Vagina (tissue), 2 donors: ENCODE measurements around the gene ARMC9. TPM values are rescaled to one million over a fixed set of nuclear protein-coding genes. Genes with fewer than 3 reads are reported as not detected.

ENCODE experiments used
- DNase-seq, 2 donors: peaks; one replicate each; pipeline ENCODE4 v3.0.0-alpha.2; 2017; ENCODE audit errors: extremely low spot score in 2 of 2
- H3K27ac ChIP-seq: fragments of 200-600 bp; sonication (generic); one replicate; pipeline ENCODE4 v1.5.1; 2019
- H3K27me3 ChIP-seq: fragments of 200-600 bp; sonication (generic); one replicate; pipeline ENCODE4 v1.5.1; 2019
- H3K36me3 ChIP-seq, 2 donors: fragments of 200-600 bp; sonication (generic); one replicate each; pipeline ENCODE4 v1.5.1; 2017 to 2019
- H3K4me1 ChIP-seq: fragments of 200-600 bp; sonication (generic); one replicate; pipeline ENCODE4 v1.5.1; 2019
- H3K4me3 ChIP-seq, 2 donors: fragments of 200-600 bp; sonication (generic); 1 replicate in 1 of 2; 2 replicates in 1 of 2; pipeline ENCODE4 v1.5.1; 2016 to 2019
- H3K9me3 ChIP-seq: fragments of 200-600 bp; sonication (generic); one replicate; pipeline ENCODE4 v1.5.1; 2019
- POLR2A ChIP-seq, 2 donors: fragments of 450-650 bp; IDR thresholded peaks; one replicate each; pipeline ENCODE4 v1.6.1; 2017; ENCODE audit warnings: antibody characterized with exemption in 2 of 2, mild to moderate bottlenecking in 2 of 2, moderate library complexity in 2 of 2
- POLR2AphosphoS5 ChIP-seq, 2 donors: sonication (generic); formaldehyde crosslinking; IDR thresholded peaks; one replicate each; pipeline ENCODE4 v1.9.0; 2017; ENCODE audit warnings: antibody characterized with exemption in 2 of 2, mild to moderate bottlenecking in 2 of 2, low read depth in 1 of 2; ENCODE audit not compliant: insufficient read depth in 1 of 2
- intact Hi-C: fragments of 100-400 bp; cut with DNase I; formaldehyde crosslinking; loops from one replicate; pipeline ENCODE4 v1.15.1; 2023
- total RNA-seq: library from RNA; depleted of rRNA; stranded (reverse); fragments of >200 nt; gene quantifications from one replicate; pipeline ENCODE4 v1.2.3, GENCODE V29; 2016
- TF ChIP-seq, protein P1 (sequence below), 3 experiments: fragments of 450-650 bp in 2 of 3; fragments of 200-600 bp in 1 of 3; sonication (generic) in 1 of 3; IDR thresholded peaks; one replicate each; pipeline ENCODE4 v1.5.1; 2017 to 2019; ENCODE audit warnings: antibody characterized with exemption in 3 of 3, mild to moderate bottlenecking in 2 of 3, moderate library complexity in 2 of 3

The ARMC9 gene
- total RNA-seq, 1 donor from 2014 or later, result 16.0 TPM

DNA sequence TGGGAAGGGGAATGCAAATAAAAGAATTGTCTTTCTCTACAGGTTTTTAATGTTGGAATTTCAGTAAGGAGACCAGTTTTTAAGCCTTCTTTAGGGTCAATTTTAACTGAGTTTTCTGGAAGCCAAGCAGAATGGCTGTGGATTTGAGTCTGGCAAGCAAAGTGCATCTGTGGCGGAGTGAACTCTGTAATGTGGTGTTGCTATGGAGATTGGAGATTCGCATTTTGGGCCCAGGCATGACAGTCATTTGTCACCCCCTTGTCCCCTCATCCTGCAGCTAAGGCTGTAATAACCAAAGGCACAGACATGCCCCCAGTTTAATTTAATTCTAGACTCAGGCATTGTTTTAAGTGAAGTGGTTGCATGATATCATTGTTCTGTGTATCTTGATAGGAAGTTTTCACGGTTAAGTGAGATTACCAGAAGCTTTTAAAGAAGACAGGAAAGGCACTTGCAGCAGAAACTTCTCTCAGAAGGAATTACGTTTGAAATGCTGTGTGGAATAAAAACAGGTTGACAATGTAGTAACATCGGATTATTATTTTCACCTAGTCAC lies 30.6 kb downstream of the ARMC9 start:
- TF ChIP-seq POLR2A (IDR thresholded peaks at IDR 0.05) (no peak), POLR2AphosphoS5 (IDR thresholded peaks at IDR 0.05; ENCODE audit: insufficient read depth in 1 of 2, low read depth in 1 of 2) (no peak)
- TF ChIP-seq, protein P1, sequence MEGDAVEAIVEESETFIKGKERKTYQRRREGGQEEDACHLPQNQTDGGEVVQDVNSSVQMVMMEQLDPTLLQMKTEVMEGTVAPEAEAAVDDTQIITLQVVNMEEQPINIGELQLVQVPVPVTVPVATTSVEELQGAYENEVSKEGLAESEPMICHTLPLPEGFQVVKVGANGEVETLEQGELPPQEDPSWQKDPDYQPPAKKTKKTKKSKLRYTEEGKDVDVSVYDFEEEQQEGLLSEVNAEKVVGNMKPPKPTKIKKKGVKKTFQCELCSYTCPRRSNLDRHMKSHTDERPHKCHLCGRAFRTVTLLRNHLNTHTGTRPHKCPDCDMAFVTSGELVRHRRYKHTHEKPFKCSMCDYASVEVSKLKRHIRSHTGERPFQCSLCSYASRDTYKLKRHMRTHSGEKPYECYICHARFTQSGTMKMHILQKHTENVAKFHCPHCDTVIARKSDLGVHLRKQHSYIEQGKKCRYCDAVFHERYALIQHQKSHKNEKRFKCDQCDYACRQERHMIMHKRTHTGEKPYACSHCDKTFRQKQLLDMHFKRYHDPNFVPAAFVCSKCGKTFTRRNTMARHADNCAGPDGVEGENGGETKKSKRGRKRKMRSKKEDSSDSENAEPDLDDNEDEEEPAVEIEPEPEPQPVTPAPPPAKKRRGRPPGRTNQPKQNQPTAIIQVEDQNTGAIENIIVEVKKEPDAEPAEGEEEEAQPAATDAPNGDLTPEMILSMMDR (IDR thresholded peaks at IDR 0.05), result no peak
- Histone ChIP-seq H3K27me3 (no peaks in the 10 kb centered on the region), H3K4me3 (no peak overlapping the region), H3K27ac (no peak overlapping the region), H3K9me3 (no peaks in the 10 kb centered on the region), H3K4me1 (no peaks in the 10 kb centered on the region), H3K36me3 (no peaks in the 10 kb centered on the region)
- DNase-seq, result no peak
- intact Hi-C loops, result loop anchor here (10.0 kb wide), 1 partner anchor 166 kb away; the partner anchor contains the start of gene B3GNT7

DNA sequence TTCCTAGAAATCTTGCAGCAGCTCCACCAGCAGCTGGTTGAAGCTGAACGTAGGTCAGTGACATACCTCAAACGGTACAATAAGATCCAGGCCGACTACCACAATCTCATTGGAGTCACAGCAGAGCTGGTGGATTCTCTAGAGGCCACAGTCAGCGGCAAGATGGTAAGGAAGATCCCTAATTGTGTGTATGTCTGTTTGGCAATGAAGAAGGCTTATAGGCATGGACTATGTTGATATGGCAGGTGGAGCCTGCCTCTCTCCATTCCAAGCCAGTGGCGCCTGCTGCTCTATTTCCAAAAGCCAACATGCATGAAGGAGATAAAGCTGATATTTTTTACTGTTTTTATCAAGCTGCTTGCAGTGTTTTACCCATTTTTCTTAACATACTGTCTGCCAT lies 36.8 kb downstream of the ARMC9 start:
- no peaks in the 10 kb centered on the region for H3K27me3 ChIP-seq
- no peaks in the 10 kb centered on the region for H3K4me1 ChIP-seq
- TF ChIP-seq POLR2AphosphoS5 (IDR thresholded peaks at IDR 0.05; ENCODE audit: insufficient read depth in 1 of 2, low read depth in 1 of 2) (no peak), POLR2A (IDR thresholded peaks at IDR 0.05) (no peak)
- TF ChIP-seq, protein P1 (IDR thresholded peaks at IDR 0.05), result no peak
- no peak for DNase-seq
- no peak overlapping the region for H3K4me3 ChIP-seq
- H3K36me3 ChIP-seq, result no peaks in the 10 kb centered on the region
- no peak overlapping the region for H3K27ac ChIP-seq
- H3K9me3 ChIP-seq, result no peaks in the 10 kb centered on the region
- intact Hi-C loops, result no loop called here

DNA sequence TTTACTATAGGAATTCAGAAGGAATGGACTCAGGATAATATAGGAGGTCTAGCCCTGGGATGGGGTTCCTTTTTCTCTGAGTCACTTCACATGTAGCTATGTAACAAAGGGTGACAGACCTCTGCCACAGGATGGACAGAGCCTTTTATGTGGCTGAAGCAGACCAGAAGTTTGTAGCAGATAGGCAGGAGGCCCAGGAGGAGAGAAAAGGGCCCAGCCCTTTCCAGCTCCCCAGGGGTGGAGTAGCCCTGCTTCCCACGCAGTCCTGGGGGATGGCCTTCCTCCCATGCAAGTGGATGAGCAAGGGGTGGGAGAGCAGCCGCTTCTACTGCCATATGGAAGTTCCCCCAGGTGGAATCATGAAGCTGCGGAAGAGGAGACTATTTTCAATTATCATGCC lies 40.3 kb downstream of the ARMC9 start:
- TF ChIP-seq POLR2AphosphoS5 (IDR thresholded peaks at IDR 0.05; ENCODE audit: insufficient read depth in 1 of 2, low read depth in 1 of 2) (no peak), POLR2A (IDR thresholded peaks at IDR 0.05) (no peak)
- TF ChIP-seq, protein P1 (IDR thresholded peaks at IDR 0.05), result no peak
- Histone ChIP-seq H3K27ac (no peak overlapping the region), H3K4me1 (peaks cover 8% of the 10 kb centered on the region), H3K9me3 (no peaks in the 10 kb centered on the region), H3K4me3 (no peak overlapping the region), H3K36me3 (no peaks in the 10 kb centered on the region), H3K27me3 (no peaks in the 10 kb centered on the region)
- intact Hi-C loops, result no loop called here
- DNase-seq, result no peak

DNA sequence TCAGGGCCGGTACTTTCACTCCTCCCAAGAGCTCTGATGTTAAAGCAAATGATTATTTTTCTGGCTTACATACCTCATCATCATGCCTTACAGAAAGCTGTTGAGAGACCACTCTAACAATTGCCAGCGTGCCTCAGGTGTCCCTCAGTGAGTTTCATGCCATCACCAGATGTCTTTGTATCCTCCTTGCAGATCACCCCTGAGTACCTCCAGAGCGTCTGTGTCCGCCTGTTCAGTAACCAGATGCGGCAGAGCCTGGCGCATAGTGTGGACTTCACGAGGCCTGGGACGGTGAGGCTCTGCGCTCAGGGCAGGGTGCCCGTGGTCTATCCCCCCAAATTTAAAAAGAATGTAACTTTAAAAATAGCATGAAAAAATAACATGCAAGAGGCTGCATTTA lies 41.3 kb downstream of the ARMC9 start:
- Histone ChIP-seq H3K27ac (no peak overlapping the region), H3K9me3 (no peaks in the 10 kb centered on the region), H3K36me3 (no peaks in the 10 kb centered on the region), H3K4me3 (no peak overlapping the region), H3K27me3 (no peaks in the 10 kb centered on the region), H3K4me1 (peaks cover 8% of the 10 kb centered on the region)
- no peak for DNase-seq
- TF ChIP-seq, protein P1 (IDR thresholded peaks at IDR 0.05), result no peak
- intact Hi-C loops, result no loop called here

DNA sequence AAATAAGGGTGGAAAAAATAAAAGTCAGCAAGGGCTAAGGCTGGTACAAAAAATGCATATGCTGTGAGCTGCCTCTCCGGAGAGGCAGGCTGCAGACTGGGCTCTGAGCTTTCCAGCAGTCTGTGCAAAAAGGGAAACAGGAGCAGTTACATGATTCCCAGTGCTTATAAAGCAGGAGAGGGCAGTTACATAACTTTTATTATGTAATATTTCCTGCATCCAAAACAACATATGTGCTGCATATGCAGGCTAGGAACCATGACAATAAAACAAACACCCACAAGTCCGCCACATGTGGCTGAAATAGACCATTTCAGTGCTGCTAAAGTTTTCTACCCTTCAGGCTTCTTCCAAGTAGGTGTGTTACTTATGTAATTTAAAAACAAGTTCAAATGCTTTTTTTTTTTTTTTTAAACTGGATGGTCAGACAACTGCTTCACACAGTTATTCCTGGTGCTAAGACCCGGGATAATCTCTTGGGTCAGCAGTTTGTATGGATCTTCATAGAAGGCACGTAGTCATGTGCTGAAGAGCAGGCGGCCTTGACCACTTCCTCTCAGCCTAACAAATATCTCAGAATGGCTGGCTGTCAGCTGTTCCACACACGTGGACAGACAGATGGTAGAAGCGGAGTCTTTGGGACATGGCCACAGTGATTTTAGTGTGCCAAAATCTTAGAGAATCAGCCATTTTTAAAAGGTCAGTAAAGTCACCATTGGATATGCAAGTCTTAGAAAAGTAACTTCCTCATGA lies 43.5 kb downstream of the ARMC9 start:
- intact Hi-C loops, result no loop called here
- no peaks in the 10 kb centered on the region for H3K36me3 ChIP-seq
- peaks cover 8% of the 10 kb centered on the region for H3K4me1 ChIP-seq
- no peak for DNase-seq
- TF ChIP-seq POLR2A (IDR thresholded peaks at IDR 0.05) (no peak), POLR2AphosphoS5 (IDR thresholded peaks at IDR 0.05; ENCODE audit: insufficient read depth in 1 of 2, low read depth in 1 of 2) (no peak)
- TF ChIP-seq, protein P1 (IDR thresholded peaks at IDR 0.05), result no peak
- no peaks in the 10 kb centered on the region for H3K9me3 ChIP-seq
- H3K4me3 ChIP-seq, result no peak overlapping the region
- no peak overlapping the region for H3K27ac ChIP-seq
- no peaks in the 10 kb centered on the region for H3K27me3 ChIP-seq
